ENCODE measurements around the gene VPS41.

VPS41 gene

GRCh38 chr7:38685851-38686250 lies 223.1 kb downstream of the VPS41 start:
- DNase-seq (ENCODE audit: low read depth): no peak
- no peak overlapping the region for H3K4me3 ChIP-seq (ENCODE audit: control insufficient read depth, low read depth, low read length)
- TF ChIP-seq, protein P1, sequence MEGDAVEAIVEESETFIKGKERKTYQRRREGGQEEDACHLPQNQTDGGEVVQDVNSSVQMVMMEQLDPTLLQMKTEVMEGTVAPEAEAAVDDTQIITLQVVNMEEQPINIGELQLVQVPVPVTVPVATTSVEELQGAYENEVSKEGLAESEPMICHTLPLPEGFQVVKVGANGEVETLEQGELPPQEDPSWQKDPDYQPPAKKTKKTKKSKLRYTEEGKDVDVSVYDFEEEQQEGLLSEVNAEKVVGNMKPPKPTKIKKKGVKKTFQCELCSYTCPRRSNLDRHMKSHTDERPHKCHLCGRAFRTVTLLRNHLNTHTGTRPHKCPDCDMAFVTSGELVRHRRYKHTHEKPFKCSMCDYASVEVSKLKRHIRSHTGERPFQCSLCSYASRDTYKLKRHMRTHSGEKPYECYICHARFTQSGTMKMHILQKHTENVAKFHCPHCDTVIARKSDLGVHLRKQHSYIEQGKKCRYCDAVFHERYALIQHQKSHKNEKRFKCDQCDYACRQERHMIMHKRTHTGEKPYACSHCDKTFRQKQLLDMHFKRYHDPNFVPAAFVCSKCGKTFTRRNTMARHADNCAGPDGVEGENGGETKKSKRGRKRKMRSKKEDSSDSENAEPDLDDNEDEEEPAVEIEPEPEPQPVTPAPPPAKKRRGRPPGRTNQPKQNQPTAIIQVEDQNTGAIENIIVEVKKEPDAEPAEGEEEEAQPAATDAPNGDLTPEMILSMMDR (IDR thresholded peaks at IDR 0.05; ENCODE audit: control insufficient read depth, insufficient read depth, low read depth, low read length, missing control alignments): no peak

DNA sequence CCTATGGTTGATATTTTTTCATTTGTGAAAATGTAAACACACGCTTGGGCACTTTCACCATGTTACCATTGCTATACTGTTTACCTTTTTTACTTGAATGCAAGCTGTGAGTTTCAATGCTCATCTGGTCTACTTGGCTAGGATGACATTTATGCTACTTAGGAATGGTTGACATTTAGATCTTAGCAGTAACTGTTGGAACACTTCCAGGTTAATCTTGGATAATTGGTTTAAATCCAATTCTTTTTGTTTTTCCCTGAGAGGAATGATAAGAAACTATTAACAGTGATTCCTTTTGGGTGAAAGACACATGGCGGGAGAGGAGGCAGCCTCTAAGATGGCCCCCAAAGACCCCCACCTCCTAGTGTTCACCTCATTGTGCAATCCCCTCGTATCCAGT lies 226.4 kb downstream of the VPS41 start:
- DNase-seq (ENCODE audit: low read depth): no peak
- TF ChIP-seq, protein P1 (IDR thresholded peaks at IDR 0.05; ENCODE audit: control insufficient read depth, insufficient read depth, low read depth, low read length, missing control alignments): no peak
- H3K4me3 ChIP-seq (ENCODE audit: control insufficient read depth, low read depth, low read length): no peak overlapping the region

GRCh38 chr7:38681882-38682281 lies 227.1 kb downstream of the VPS41 start:
- TF ChIP-seq, protein P1 (IDR thresholded peaks at IDR 0.05; ENCODE audit: control insufficient read depth, insufficient read depth, low read depth, low read length, missing control alignments): no peak
- no peak overlapping the region for H3K4me3 ChIP-seq (ENCODE audit: control insufficient read depth, low read depth, low read length)
- no peak for DNase-seq (ENCODE audit: low read depth)

DNA sequence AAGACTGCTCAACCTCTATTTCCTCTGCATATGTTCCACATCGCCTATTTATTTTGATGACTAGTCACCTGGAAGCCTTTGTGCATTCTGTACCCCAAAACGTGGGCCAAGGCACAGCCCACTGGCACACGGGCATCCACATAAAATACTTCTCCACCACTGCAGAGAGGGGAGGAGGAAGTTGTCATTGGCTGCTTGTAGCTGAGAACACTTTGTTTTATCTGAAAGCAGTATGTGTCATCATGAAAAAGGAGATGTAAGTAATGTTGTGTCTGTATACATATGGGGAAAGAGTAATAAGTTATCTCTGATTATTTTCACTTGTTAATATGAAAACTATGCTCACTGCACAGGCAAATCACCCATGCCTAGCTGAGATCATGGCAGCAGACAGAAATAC lies 229.6 kb downstream of the VPS41 start:
- TF ChIP-seq, protein P1 (IDR thresholded peaks at IDR 0.05; ENCODE audit: control insufficient read depth, insufficient read depth, low read depth, low read length, missing control alignments): no peak
- H3K4me3 ChIP-seq (ENCODE audit: control insufficient read depth, low read depth, low read length): no peak overlapping the region
- no peak for DNase-seq (ENCODE audit: low read depth)

GRCh38 chr7:38678698-38679054 lies 230.3 kb downstream of the VPS41 start:
- no peak overlapping the region for H3K4me3 ChIP-seq (ENCODE audit: control insufficient read depth, low read depth, low read length)
- DNase-seq (ENCODE audit: low read depth): no peak
- TF ChIP-seq, protein P1 (IDR thresholded peaks at IDR 0.05; ENCODE audit: control insufficient read depth, insufficient read depth, low read depth, low read length, missing control alignments): no peak

- no peak for DNase-seq (ENCODE audit: low read depth)
- no peak overlapping the region for H3K4me3 ChIP-seq (ENCODE audit: control insufficient read depth, low read depth, low read length)
- TF ChIP-seq, protein P1 (IDR thresholded peaks at IDR 0.05; ENCODE audit: control insufficient read depth, insufficient read depth, low read depth, low read length, missing control alignments): no peak
Measured at GRCh38 chr7:38677981-38678697, 230.9 kb downstream of the VPS41 start.

Measured in AG09309 (cell line).